Kasumi-1 (cell line): ENCODE results near the gene RPS10.
"Not testable (repeated sequence)": the region's sequence is repeated elsewhere in the genome, so short reads cannot be mapped to it uniquely, and the experiment has no call there.

Experiments
- DNase-seq, 2 experiments: peaks; one replicate each; lab custom pipeline; 2025; lab: John Stamatoyannopoulos, UW

Gene RPS10

DNA sequence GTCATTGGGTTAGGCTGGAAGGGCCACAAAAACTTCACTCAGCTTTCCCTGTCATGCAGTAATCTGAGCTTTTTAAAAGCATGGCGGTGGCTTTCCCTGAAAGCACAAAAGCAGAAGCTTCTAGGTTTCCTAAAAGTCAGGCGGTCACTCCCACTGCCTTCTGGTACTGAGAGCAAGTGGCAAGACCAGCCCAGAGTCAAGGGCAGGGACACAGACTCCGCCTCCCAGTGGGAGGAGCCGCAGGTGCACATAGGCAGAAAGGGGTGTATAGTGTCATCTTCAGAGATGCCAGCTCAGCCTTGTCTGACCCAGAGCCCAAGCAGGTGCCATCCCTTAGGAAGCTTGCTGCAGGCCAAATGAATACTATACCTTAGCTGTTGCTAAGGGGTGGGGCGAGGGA is 22.0 kb upstream of the RPS10 start:
- DNase-seq: no peak

GRCh38 chr6:34447386-34447785 is 21.5 kb upstream of the RPS10 start:
- no peak for DNase-seq

- DNase-seq: no peak
Measured at GRCh38 chr6:34445313-34445860, 19.5 kb upstream of the RPS10 start.

DNA sequence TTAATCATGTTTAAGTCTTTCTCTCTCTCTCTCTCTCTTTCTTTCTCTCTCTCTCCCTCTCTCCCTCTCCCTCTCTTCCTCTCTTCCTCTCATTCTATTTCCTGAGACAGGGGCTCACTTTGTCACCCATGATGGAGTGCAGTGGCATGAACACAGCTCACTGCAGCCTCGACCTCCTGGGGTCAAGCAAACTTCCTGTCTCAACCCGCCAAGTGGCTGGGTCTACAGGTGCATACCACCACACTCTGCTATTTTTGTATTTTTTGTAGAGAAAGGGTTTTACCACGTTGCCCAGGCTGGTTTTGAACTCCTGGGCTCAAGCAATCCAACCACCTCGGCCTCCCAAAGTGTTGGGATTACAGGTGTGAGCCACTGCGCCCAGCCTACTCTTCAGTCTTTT is 15.7 kb upstream of the RPS10 start:
- DNase-seq: no peak

DNA sequence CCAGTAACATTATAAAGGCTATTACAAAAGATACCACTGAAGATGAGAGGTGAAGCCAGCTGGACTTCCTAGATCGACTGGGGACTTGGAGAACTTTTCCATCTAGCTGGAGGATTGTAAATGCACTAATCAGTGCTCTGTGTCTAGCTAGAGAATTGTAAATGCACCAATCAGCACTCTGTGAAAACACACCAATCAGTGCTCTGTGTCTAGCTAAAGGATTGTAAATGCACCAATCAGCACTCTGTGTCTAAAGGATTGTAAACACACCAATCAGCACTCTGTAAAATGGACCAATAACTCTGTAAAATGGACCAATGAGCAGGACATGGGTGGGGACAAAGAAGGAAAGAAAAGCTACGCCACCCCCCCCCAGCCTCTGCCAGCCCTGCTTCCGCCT is 13.6 kb upstream of the RPS10 start:
- DNase-seq: no peak

GRCh38 chr6:34438705-34439104 is 12.8 kb upstream of the RPS10 start:
- DNase-seq: no peak

- DNase-seq: no peak
Measured at GRCh38 chr6:34437644-34437970, 11.7 kb upstream of the RPS10 start.

DNA sequence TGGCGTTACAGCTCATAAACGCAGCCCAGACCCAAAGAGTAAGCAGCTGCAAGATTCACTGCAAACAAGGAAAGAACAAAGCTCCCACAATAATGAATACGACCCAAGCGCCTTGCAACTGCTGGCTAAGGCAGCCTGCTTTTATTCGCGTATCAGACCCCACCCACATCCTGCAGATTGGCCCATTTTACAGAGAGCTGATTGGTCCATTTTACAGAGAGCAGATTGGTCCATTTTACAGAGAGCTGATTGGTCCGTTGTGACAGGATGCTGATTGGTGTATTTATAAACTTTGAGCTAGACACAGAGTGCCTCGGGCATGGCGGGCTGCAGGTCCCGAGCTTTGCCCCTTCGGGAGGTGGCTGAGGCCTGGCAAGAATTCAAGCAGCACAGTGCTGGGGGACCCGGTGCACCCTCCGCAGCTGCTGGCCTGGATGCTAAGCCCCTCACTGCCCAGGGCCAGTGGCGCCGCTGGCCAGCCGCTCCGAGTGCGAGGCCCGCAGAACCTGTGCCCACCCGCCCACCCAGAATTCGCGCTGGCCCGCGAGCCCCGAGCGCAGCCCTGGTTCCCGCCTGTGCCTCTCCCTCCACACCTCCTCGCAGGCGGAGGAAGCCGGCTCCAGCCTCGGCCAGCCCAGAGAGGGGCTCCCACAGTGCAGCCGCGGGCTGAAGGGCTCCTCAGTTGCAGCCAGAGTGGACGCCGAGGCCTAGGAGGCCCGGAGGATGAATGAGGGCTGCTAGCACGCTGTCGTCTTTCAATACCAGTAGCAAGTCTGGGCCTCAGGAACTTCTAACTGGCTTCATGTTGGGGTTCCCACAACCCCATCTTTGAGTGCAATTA is 11.2 kb upstream of the RPS10 start:
- DNase-seq: no peak

DNA sequence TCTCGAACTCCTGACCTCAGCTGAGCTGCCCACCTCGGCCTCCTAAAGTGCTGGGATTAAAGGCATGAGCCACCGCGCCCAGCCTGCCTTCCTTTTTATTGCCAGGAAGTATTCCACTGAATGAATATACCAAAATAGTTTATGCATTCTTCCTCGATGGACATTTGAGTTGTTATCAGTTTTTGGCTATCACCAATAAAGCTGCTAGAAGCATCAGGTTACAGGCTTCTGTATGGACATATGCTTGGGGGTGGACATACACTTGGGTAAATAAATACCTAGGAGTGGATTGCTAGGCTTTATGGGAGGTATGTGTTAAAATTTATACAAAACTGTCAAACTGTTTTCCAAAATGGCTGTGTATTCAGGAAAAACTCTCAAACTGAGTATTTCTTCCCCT is 10.0 kb upstream of the RPS10 start:
- DNase-seq: no peak

- no peak for DNase-seq
Measured at GRCh38 chr6:34425132-34425497, 754 bp downstream of the RPS10 start.

DNA sequence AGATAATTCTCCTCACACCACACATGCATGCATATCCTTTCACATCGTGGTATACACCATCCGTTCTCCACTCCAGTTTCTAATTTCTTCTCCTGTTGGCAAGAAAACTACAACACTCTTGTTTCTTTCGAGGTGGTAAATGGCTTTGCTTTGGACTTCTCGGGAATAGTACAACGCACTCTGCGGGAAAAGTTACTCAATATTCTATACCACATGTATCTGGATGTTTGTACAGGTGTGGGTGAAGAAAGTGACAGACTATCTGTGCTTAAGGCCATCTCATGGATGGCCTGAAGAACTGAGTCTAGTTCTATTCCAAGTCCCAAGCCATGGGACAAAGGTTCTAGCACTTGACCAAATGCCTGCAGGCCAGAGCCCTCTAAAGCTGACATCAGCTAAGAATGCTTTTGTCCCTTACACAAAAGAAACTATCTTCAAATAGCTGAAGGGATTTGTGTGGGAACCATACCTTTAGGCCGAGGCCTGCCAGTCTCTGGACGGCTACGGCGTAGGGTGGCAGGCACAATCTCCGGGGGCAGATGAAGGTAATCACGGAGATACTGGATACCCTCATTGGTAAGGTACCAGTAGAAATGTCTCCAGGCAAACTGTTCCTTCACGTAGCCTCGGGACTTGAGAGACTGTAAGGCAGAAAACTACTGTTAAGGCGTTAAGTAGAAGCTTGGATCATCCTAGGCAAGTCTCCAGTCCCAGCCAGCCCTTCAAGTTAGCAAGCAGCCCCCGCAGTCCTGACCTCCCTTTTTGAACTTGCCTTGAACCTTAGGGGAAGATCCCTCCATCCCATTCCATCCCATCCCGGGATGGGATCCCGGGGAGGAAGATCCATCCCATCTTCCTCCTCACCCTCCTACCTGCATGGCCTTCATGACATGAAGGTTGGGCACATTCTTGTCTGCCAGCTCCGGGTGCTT is 1.4 kb downstream of the RPS10 start:
- no peak for DNase-seq

DNA sequence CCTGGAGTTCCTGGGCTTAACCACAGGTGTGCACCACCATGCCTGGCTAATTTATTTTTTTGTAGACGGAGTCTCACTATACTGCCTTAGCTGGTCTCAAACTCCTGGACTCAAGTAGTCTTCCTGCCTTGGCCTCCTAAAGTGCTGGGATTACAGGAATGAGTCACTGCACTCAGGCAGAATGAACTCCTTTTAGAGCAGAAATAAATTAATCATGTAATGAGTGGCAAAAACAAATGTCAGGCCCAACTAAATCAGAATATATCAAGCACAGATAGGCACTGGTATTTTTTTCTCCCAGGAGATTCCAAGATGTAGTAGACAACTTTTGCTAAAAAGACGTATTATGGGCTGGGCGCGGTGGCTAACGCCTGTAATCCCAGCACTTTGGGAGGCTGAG is 2.6 kb downstream of the RPS10 start:
- DNase-seq: no peak

DNA sequence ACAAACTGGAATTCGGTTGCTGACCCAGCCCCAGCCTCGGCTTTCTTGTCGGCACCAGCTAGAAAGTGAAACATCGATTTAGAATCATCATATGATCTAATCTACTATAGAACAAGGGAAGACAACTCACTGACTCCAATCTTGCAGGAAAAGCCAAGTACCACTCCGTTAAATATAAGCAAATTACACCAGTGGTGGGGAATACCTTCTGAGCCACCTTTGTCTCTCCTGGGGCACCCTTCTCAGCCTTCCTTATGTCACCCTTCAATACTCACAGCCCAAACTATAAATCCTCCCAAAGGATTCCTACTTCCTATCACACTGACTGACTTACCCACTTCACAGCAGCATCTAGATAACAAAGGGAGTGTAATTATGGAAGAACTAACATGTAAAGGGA is 7.5 kb downstream of the RPS10 start:
- DNase-seq: no peak

DNA sequence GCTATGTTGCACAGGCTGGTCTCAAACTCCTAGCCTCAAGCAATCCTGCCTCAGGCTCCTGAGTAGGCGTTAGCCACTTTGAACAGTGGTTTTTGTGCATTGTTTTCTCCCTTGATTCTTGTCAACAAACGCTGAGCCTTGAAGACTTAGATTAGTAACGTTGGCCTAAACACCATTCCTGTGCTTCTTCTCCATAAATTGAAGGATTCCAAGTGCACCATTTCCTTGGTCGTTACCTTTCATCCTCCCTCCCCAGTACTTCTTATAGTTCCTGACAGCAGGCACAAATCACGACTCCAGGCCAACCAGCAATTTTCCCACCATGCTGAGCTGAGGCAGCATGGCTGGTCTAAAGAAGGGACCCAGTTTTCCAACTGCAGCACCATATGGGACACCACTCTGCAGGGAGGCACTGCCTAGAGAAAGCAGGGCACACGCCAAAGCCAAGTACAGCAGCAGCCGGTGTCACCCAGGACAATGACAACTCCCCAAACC is 8.9 kb downstream of the RPS10 start:
- no peak for DNase-seq

DNA sequence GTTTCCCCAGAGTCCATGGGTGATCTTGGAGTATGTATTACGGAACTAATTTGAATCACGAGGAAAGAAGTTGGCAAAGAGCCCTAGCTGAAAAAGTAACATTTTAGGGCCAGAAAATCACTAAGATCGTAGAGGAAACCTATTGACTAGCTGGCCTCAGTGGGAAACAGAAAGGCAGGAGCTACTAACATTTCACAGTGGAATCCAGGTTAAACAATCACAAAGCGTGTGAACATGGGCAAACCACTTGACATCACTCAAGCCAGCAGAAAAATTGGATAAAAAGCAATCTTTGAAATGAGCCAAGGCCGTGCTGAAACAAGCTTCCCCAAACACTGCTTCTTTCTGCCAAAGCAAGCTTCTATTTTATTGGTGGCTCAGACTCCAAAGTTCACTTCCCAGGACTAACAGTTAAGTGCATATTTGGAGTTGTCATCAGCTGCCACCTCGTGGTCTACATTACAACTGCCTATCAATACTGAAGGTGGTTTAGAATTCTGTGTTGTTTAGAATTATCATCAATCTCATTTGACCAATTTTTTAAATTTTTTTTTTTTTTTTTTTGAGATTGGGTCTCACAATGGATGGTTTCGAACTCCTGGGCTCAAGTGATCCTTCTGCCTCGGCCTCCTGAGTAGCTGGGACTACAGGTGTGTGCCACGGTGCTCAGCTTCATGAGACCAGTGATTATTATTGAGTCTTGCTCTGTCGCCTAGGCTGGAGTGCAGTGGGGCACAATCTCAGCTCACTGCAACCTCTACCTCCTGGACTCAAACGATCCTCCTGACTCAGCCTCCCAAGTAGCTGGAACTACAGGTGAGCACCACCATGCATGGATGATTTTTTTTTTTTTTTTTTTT is 10.6 kb downstream of the RPS10 start:
- peak; percentile 80 to 89 for DNase-seq

DNA sequence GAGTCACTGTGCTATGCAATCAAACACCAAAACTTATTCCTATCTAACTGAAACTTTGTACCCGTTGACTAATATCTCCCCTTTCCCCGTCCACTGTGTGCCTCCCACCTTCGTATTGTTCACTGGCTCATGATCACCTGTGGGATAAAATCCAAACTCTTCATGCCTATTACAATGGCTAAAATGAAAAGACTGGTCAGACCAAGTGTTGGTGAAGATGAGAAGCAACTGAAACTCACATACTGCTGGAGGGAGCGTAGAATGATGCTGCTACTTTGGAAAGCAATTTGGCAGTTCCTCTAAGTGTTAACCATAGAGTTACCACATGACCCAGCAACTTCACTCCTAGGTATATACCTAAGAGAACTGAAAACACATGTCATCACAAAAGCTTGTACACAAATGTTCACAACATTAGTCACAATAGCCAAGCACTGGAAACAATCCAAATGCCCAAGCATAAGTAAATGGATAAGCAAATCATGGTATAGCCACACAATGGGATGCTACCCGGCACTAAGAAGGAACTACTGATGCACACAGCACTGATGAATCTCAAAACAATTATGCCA is 13.1 kb downstream of the RPS10 start:
- no peak for DNase-seq

GRCh38 chr6:34412016-34412415 is 13.9 kb downstream of the RPS10 start:
- no peak for DNase-seq

DNA sequence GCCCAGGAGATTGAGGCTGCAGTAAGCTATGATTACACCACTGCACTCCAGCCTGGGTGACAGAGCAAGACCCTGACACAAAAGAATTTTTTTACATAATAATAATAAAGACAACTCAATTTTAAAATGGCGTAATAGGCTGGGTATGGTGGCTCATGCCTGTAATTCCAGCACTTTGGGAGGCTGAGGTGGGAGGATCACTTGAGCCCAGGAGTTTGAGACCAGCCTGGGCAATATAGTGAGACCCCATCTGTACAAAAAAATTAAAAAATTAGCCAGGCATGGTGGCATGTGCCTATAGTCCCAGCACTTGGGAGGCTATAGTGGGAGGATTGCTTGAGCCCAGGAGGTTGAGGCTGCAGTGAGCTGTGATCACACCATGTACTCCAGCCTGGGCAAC is 18.0 kb downstream of the RPS10 start:
- not testable (repeated sequence) for DNase-seq

DNA sequence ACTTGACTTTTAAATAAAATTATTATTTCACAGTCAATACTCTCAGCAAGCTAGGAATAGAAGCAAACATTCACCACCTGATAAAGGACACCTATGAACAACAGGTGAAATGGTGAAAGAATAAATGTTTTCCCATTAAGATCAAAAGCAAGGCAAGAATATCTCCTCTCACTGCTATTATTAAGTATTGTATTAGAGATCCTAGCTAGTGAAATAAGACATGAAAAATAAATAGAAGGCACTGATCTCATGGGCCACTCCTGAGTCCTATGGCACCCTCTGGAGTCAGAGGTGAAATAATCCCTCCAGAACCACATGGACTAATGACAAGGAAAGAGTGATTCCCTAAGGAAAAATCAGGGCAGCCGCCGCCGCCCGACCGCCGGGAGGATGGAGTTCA is 29.4 kb downstream of the RPS10 start:
- no peak for DNase-seq

- DNase-seq: no peak
Measured at GRCh38 chr6:34393966-34394305, 31.9 kb downstream of the RPS10 start.

- peak; percentile 71 to 79 for DNase-seq
Measured at GRCh38 chr6:34393191-34393965, 32.5 kb downstream of the RPS10 start.
